ENCODE results near the gene SUN2.

- TF ChIP-seq EP300 (IDR thresholded peaks at IDR 0.05), result no peak
- no peak for TF ChIP-seq POLR2AphosphoS5 (IDR thresholded peaks at IDR 0.05)
- TF ChIP-seq POLR2A (IDR thresholded peaks at IDR 0.05; ENCODE audit: low read depth), result no peak
- TF ChIP-seq, protein P1, sequence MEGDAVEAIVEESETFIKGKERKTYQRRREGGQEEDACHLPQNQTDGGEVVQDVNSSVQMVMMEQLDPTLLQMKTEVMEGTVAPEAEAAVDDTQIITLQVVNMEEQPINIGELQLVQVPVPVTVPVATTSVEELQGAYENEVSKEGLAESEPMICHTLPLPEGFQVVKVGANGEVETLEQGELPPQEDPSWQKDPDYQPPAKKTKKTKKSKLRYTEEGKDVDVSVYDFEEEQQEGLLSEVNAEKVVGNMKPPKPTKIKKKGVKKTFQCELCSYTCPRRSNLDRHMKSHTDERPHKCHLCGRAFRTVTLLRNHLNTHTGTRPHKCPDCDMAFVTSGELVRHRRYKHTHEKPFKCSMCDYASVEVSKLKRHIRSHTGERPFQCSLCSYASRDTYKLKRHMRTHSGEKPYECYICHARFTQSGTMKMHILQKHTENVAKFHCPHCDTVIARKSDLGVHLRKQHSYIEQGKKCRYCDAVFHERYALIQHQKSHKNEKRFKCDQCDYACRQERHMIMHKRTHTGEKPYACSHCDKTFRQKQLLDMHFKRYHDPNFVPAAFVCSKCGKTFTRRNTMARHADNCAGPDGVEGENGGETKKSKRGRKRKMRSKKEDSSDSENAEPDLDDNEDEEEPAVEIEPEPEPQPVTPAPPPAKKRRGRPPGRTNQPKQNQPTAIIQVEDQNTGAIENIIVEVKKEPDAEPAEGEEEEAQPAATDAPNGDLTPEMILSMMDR (IDR thresholded peaks at IDR 0.05), result no peak
Observed at GRCh38 chr22:38788846-38789245, 33.0 kb upstream of the SUN2 start.
